GM12875 (cell line): ENCODE measurements around the gene GJD4.

Experiments
- H3K4me3 ChIP-seq: one replicate; pipeline ENCODE4 v1.5.1; 2011; ENCODE audit warnings: low read depth, low read length, control low read depth
- TF ChIP-seq, protein P1 (sequence below): IDR thresholded peaks from 2 replicates; pipeline ENCODE4 v1.5.1; 2011; ENCODE audit warnings: low read depth, mild to moderate bottlenecking, control low read depth, inconsistent platforms, low read length, moderate library complexity, borderline replicate concordance; ENCODE audit not compliant: insufficient read depth

GJD4 gene

GRCh38 chr10:35605191-35605590 is at the start of gene GJD4:
TSS of gene GJD4 (plus strand) at chr10:35605341. CDS start at chr10:35605568, 227 bp downstream.
- TF ChIP-seq, protein P1, sequence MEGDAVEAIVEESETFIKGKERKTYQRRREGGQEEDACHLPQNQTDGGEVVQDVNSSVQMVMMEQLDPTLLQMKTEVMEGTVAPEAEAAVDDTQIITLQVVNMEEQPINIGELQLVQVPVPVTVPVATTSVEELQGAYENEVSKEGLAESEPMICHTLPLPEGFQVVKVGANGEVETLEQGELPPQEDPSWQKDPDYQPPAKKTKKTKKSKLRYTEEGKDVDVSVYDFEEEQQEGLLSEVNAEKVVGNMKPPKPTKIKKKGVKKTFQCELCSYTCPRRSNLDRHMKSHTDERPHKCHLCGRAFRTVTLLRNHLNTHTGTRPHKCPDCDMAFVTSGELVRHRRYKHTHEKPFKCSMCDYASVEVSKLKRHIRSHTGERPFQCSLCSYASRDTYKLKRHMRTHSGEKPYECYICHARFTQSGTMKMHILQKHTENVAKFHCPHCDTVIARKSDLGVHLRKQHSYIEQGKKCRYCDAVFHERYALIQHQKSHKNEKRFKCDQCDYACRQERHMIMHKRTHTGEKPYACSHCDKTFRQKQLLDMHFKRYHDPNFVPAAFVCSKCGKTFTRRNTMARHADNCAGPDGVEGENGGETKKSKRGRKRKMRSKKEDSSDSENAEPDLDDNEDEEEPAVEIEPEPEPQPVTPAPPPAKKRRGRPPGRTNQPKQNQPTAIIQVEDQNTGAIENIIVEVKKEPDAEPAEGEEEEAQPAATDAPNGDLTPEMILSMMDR, result no peak
- no peak within 1 kb of the TSS for H3K4me3 ChIP-seq

- H3K4me3 ChIP-seq, result no peak overlapping the region
- TF ChIP-seq, protein P1, result no peak
Observed at GRCh38 chr10:35555962-35556930, 48.9 kb upstream of the GJD4 start.

DNA sequence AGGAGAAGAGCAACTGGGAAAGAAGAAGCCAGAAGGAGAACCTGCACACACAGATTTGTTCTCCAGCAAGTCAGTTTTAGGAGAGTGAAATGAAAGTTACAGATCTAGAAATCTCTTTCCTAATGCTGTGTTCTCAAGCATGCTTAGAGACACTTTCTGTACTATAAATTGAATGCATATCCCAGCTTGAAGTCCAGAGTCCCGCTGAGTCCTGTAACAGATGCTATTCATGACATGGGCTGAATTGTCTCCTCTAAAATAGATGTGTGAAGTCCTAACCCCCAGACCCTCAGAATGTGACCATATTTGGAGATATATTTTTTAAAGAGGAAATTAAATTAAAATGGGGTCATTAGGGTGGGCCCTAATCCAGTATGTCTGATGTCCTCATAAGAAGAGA is 46.9 kb upstream of the GJD4 start:
- H3K4me3 ChIP-seq, result no peak overlapping the region
- TF ChIP-seq, protein P1, result no peak

- TF ChIP-seq, protein P1, result no peak
- H3K4me3 ChIP-seq, result no peak overlapping the region
Observed at GRCh38 chr10:35559416-35559815, 45.7 kb upstream of the GJD4 start.

DNA sequence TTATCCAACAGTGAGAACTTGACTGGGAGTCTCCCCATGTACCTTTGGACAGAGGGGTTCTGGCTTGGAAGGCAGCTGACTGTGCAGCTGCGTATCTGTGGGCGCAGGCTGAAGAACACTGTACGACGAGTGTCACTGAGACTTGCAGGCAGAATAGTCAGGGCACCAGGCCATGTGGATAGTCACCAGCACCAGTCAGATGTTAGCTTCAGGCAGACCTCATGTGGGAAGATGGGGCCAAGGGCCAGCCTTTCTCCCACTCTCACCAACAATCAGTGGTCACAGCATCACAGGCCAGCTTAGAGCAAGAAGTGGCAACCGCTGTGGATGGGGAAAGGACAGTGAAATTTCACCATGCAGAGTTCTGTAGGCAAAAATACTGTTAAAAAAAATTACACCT is 43.4 kb upstream of the GJD4 start:
- no peak overlapping the region for H3K4me3 ChIP-seq
- TF ChIP-seq, protein P1, result no peak

- TF ChIP-seq, protein P1, result no peak
- no peak overlapping the region for H3K4me3 ChIP-seq
Observed at GRCh38 chr10:35562427-35562826, 42.7 kb upstream of the GJD4 start.
